Epithelial cell of proximal tubule (primary cell): ENCODE results near the gene CECR2. TPM values are rescaled to one million over a fixed set of nuclear protein-coding genes. Genes with fewer than 3 reads are reported as not detected.
"Not testable (repeated sequence)": the region's sequence is repeated elsewhere in the genome, so short reads cannot be mapped to it uniquely, and the experiment has no call there.

ENCODE experiments used
- DNase-seq: peaks from one replicate; pipeline ENCODE4 v3.0.0-alpha.2; 2011; ENCODE audit warnings: low read depth
- H3K4me3 ChIP-seq: 2 replicates; pipeline ENCODE4 v1.5.1; 2011; ENCODE audit warnings: low read depth, mild to moderate bottlenecking, low read length
- total RNA-seq: library from RNA; depleted of rRNA; stranded (reverse); fragments of >200 nt; gene quantifications from 2 replicates; pipeline ENCODE4 v1.2.3, GENCODE V29; 2015
- TF ChIP-seq, protein P1 (sequence below): conservative IDR thresholded peaks from 2 replicates; pipeline ENCODE4 v1.5.1; 2012; ENCODE audit warnings: low read depth, mild to moderate bottlenecking, low read length

CECR2 gene
- total RNA-seq, 1 donor from 2014 or later = 3.7 TPM

GRCh38 chr22:17513612-17514011 is 144.4 kb downstream of the CECR2 start:
- DNase-seq = no peak
- H3K4me3 ChIP-seq = no peak overlapping the region
- TF ChIP-seq, protein P1, sequence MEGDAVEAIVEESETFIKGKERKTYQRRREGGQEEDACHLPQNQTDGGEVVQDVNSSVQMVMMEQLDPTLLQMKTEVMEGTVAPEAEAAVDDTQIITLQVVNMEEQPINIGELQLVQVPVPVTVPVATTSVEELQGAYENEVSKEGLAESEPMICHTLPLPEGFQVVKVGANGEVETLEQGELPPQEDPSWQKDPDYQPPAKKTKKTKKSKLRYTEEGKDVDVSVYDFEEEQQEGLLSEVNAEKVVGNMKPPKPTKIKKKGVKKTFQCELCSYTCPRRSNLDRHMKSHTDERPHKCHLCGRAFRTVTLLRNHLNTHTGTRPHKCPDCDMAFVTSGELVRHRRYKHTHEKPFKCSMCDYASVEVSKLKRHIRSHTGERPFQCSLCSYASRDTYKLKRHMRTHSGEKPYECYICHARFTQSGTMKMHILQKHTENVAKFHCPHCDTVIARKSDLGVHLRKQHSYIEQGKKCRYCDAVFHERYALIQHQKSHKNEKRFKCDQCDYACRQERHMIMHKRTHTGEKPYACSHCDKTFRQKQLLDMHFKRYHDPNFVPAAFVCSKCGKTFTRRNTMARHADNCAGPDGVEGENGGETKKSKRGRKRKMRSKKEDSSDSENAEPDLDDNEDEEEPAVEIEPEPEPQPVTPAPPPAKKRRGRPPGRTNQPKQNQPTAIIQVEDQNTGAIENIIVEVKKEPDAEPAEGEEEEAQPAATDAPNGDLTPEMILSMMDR = no peak

GRCh38 chr22:17514084-17514483 is 144.8 kb downstream of the CECR2 start:
- DNase-seq = no peak
- H3K4me3 ChIP-seq = no peak overlapping the region
- TF ChIP-seq, protein P1 = no peak

- no peak for DNase-seq
- TF ChIP-seq, protein P1 = no peak
- H3K4me3 ChIP-seq = no peak overlapping the region
These were observed 149.1 kb downstream of the CECR2 start for GRCh38 chr22:17518406-17518805.

- not testable (repeated sequence) for DNase-seq, H3K4me3 ChIP-seq
These were observed 152.7 kb downstream of the CECR2 start for GRCh38 chr22:17521971-17522370.

GRCh38 chr22:17523925-17524324 is 154.7 kb downstream of the CECR2 start:
- TF ChIP-seq, protein P1 = no peak
- DNase-seq = no peak
- no peak overlapping the region for H3K4me3 ChIP-seq

DNA sequence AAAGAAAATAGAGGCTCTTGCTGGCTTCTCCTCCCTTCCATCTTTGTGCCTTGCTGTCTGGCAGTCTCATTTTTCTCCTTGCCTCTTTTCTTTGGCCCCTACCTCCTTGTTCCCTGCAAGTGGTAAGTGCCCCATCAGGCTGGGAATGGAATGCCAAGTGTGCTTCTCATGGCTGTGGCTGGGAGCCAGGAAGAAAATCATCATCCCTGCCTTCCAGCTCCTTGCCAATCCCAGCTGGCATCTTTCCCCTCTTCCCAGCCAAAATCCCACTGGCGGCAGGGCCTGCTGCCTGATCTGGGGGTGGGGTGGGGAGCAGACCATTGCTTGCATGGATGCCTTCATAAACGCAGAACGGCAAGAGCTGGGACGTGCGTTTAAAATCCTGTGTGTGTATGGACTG is 167.0 kb downstream of the CECR2 start:
- no peak overlapping the region for H3K4me3 ChIP-seq
- no peak for DNase-seq
- TF ChIP-seq, protein P1 = no peak

DNA sequence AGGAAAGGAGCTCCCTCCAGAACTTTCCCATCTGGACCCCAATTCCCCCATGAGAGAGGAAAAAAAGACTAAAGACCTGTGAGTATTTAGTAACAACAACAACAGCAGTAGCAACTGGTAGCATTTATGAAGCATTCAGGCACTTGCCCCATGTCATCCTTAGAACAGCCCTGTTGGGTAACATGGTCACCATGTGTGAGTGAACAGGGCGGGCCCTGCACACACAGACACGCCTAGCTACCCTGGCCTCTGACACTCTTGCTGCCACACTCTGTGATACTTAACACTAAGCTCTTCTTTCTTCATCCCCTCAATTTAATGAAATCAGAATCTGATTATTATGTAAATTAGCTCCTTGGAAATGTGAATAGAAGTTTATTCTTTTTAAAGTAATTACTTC is 167.9 kb downstream of the CECR2 start:
- no peak overlapping the region for H3K4me3 ChIP-seq
- no peak for DNase-seq
- TF ChIP-seq, protein P1 = no peak

GRCh38 chr22:17540481-17540880 is 171.2 kb downstream of the CECR2 start:
- DNase-seq = no peak
- TF ChIP-seq, protein P1 = no peak
- H3K4me3 ChIP-seq = no peak overlapping the region
